ENCODE data around the gene VPS13C.
"Not testable (repeated sequence)": the region's sequence is repeated elsewhere in the genome, so short reads cannot be mapped to it uniquely, and the experiment has no call there.

VPS13C gene

GRCh38 chr15:62069551-62069950, 9.3 kb upstream of the VPS13C start:
- no peak for DNase-seq (ENCODE audit: low read depth in 2 of 2)

- no peak for DNase-seq (ENCODE audit: low read depth in 2 of 2)
Measured at GRCh38 chr15:62068810-62069167, 8.5 kb upstream of the VPS13C start.

GRCh38 chr15:62068071-62068809, 8.0 kb upstream of the VPS13C start:
- peak in 1 of 2 donors; percentile 26 for DNase-seq (ENCODE audit: low read depth in 2 of 2)

GRCh38 chr15:62067448-62068044, 7.3 kb upstream of the VPS13C start:
- no peak for DNase-seq (ENCODE audit: low read depth in 2 of 2)

- peak; percentile 45 to 50 for DNase-seq (ENCODE audit: low read depth in 2 of 2)
Measured at GRCh38 chr15:62066663-62067447, 6.6 kb upstream of the VPS13C start, which contains the start of gene C2CD4A. Gene C2CD4A, plus strand, starts transcription at chr15:62066977. Its CDS starts 637 bp downstream, at chr15:62067614.

GRCh38 chr15:62063825-62064635, 3.8 kb upstream of the VPS13C start:
- DNase-seq (ENCODE audit: low read depth in 2 of 2) = no peak

- no peak for DNase-seq (ENCODE audit: low read depth in 2 of 2)
Measured at GRCh38 chr15:62060896-62061280, 641 bp upstream of the VPS13C start.

GRCh38 chr15:62059816-62060112, 483 bp downstream of the VPS13C start:
- peak; percentile 43 to 58 for DNase-seq (ENCODE audit: low read depth in 2 of 2)

GRCh38 chr15:62059108-62059815, 985 bp downstream of the VPS13C start:
- DNase-seq (ENCODE audit: low read depth in 2 of 2) = no peak

- no peak for DNase-seq (ENCODE audit: low read depth in 2 of 2)
Measured at GRCh38 chr15:62058327-62059028, 1.8 kb downstream of the VPS13C start.

GRCh38 chr15:62057341-62057980, 2.8 kb downstream of the VPS13C start:
- DNase-seq (ENCODE audit: low read depth in 2 of 2) = no peak

- DNase-seq (ENCODE audit: low read depth in 2 of 2) = no peak
Measured at GRCh38 chr15:62054979-62055378, 5.3 kb downstream of the VPS13C start.

GRCh38 chr15:62053439-62054085, 6.7 kb downstream of the VPS13C start:
- no peak for DNase-seq (ENCODE audit: low read depth in 2 of 2)

GRCh38 chr15:62052713-62053112, 7.5 kb downstream of the VPS13C start:
- no peak for DNase-seq (ENCODE audit: low read depth in 2 of 2)

- no peak for DNase-seq (ENCODE audit: low read depth in 2 of 2)
Measured at GRCh38 chr15:62051166-62051565, 9.1 kb downstream of the VPS13C start.

- DNase-seq (ENCODE audit: low read depth in 2 of 2) = no peak
Measured at GRCh38 chr15:62050115-62050514, 10.1 kb downstream of the VPS13C start.

- not testable (repeated sequence) for DNase-seq (ENCODE audit: low read depth in 2 of 2)
Measured at GRCh38 chr15:62048254-62048653, 12.0 kb downstream of the VPS13C start.

GRCh38 chr15:62047282-62047827, 12.9 kb downstream of the VPS13C start:
- no peak for DNase-seq (ENCODE audit: low read depth in 2 of 2)

GRCh38 chr15:62046078-62046743, 14.0 kb downstream of the VPS13C start:
- DNase-seq (ENCODE audit: low read depth in 2 of 2) = no peak

All from stimulated activated CD4-positive, alpha-beta T cell treated with anti-CD3 and anti-CD28 coated beads, Interleukin-4, amount 100 ng/mL, for 48 hours (primary cell).